HEK293 (cell line): ENCODE measurements around the gene ACAP3.

Source experiments
- CTCF ChIA-PET: fragments of 350-600 bp; formaldehyde crosslinking; extraction: SDS; loops from one replicate; lab custom pipeline; 2021; ENCODE audit warnings: antibody characterized with exemption; lab: Yijun Ruan, JAX
- POLR2A ChIA-PET: fragments of 300-600 bp; formaldehyde crosslinking; extraction: SDS; loops from one replicate; lab custom pipeline; 2020; ENCODE audit warnings: antibody characterized with exemption, inconsistent platforms; lab: Yijun Ruan, JAX
- H3K27ac ChIP-seq: fragments of 200-500 bp; sonication (Bioruptor generic); 2 replicates; pipeline ENCODE4 v1.5.1; 2014; ENCODE audit warnings: low read depth, low read length, control low read depth, inconsistent platforms; ENCODE audit errors: extremely low read depth
- H3K36me3 ChIP-seq, 2 experiments: fragments of 200-500 bp in 1 of 2; sonication (Bioruptor generic) in 1 of 2; 1 replicate in 1 of 2; 2 replicates in 1 of 2; pipeline ENCODE4 v1.5.1; 2014 to 2017; ENCODE audit warnings: inconsistent platforms in 2 of 2, low read length in 2 of 2; ENCODE audit not compliant: control insufficient read depth in 2 of 2, insufficient read depth in 1 of 2
- H3K4me1 ChIP-seq: fragments of 200-500 bp; sonication (Bioruptor generic); 2 replicates; pipeline ENCODE4 v1.5.1; 2014; ENCODE audit warnings: mild to moderate bottlenecking, low read length, inconsistent platforms; ENCODE audit not compliant: control insufficient read depth, insufficient read depth
- H3K4me3 ChIP-seq: 2 replicates; pipeline ENCODE4 v1.5.1; 2011; ENCODE audit warnings: low read depth, mild to moderate bottlenecking, control low read depth, low read length, moderate library complexity
- H3K9me3 ChIP-seq: fragments of 200-500 bp; sonication (Bioruptor generic); 2 replicates; pipeline ENCODE4 v1.5.1; 2014; ENCODE audit warnings: low read depth, low read length, inconsistent platforms; ENCODE audit not compliant: control insufficient read depth, insufficient read depth
- BCL11A ChIP-seq: fragments of 450-650 bp; formaldehyde crosslinking; IDR thresholded peaks from 2 replicates; pipeline ENCODE4 v1.5.1; 2016; ENCODE audit warnings: low read depth, missing biosample characterization, missing genetic modification characterization
- BCL11B ChIP-seq: fragments of 450-650 bp; formaldehyde crosslinking; IDR thresholded peaks from 2 replicates; pipeline ENCODE4 v1.5.1; 2016; ENCODE audit warnings: low read depth, missing biosample characterization, missing genetic modification characterization
- EGR2 ChIP-seq: fragments of 450-650 bp; formaldehyde crosslinking; IDR thresholded peaks from 2 replicates; pipeline ENCODE4 v1.5.1; 2016; ENCODE audit warnings: low read depth, missing biosample characterization, missing genetic modification characterization
- GFI1B ChIP-seq: fragments of 450-650 bp; formaldehyde crosslinking; IDR thresholded peaks from 2 replicates; pipeline ENCODE4 v1.5.1; 2016; ENCODE audit warnings: missing biosample characterization, missing genetic modification characterization
- GLIS2 ChIP-seq: fragments of 450-650 bp; formaldehyde crosslinking; IDR thresholded peaks from 2 replicates; pipeline ENCODE4 v1.5.1; 2016; ENCODE audit warnings: missing biosample characterization, missing genetic modification characterization
- HIC1 ChIP-seq: fragments of 450-650 bp; formaldehyde crosslinking; IDR thresholded peaks from 2 replicates; pipeline ENCODE4 v1.5.1; 2016; ENCODE audit warnings: missing biosample characterization, missing genetic modification characterization
- ZNF223 ChIP-seq: fragments of 450-650 bp; formaldehyde crosslinking; IDR thresholded peaks from 2 replicates; pipeline ENCODE4 v1.5.1; 2016; ENCODE audit warnings: missing biosample characterization, missing genetic modification characterization
- ZNF324 ChIP-seq: fragments of 450-650 bp; formaldehyde crosslinking; IDR thresholded peaks from 2 replicates; pipeline ENCODE4 v1.5.1; 2016; ENCODE audit warnings: missing biosample characterization, missing genetic modification characterization
- ZNF350 ChIP-seq: fragments of 450-650 bp; formaldehyde crosslinking; IDR thresholded peaks from 2 replicates; pipeline ENCODE4 v1.5.0; 2017; ENCODE audit warnings: missing biosample characterization, mild to moderate bottlenecking, missing genetic modification characterization
- ZNF473 ChIP-seq: fragments of 450-650 bp; formaldehyde crosslinking; IDR thresholded peaks from 2 replicates; pipeline ENCODE4 v1.5.1; 2017; ENCODE audit warnings: missing biosample characterization, missing genetic modification characterization
- ZNF626 ChIP-seq: fragments of 450-650 bp; sonication (Bioruptor Pico); formaldehyde crosslinking; IDR thresholded peaks from 2 replicates; pipeline ENCODE4 v1.5.1; 2018; ENCODE audit warnings: missing biosample characterization, missing genetic modification characterization, inconsistent platforms
- ZNF830 ChIP-seq: fragments of 450-650 bp; IDR thresholded peaks from 2 replicates; pipeline ENCODE4 v1.5.0; 2018; ENCODE audit warnings: missing biosample characterization, missing genetic modification characterization, low read depth, mild to moderate bottlenecking, moderate library complexity
- ZSCAN23 ChIP-seq: fragments of 450-650 bp; formaldehyde crosslinking; IDR thresholded peaks from 2 replicates; pipeline ENCODE4 v1.5.1; 2016; ENCODE audit warnings: missing biosample characterization, missing genetic modification characterization
- TF ChIP-seq, protein P1 (sequence below): fragments of 450-650 bp; IDR thresholded peaks from 2 replicates; pipeline ENCODE4 v1.5.1; 2018; ENCODE audit warnings: missing biosample characterization, missing genetic modification characterization

ACAP3 gene

GRCh38 chr1:1347026-1347595, 39.4 kb upstream of the ACAP3 start:
- POLR2A ChIA-PET: interaction anchor here (1.0 to 1.6 kb wide), 4 partner anchors 10 to 52 kb away, joined by 3 to 8 read pairs (median 4); partner anchors contain the start of genes AURKAIP1 and CCNL2
- Histone ChIP-seq H3K4me3 (peak overlapping the region; percentile 64), H3K27ac (peak overlapping the region; percentile 87), H3K36me3 (peaks cover 0 to 26% of the 10 kb centered on the region in 2 experiments; a peak in 1 of 3 replicates), H3K4me1 (peaks cover 7% of the 10 kb centered on the region), H3K9me3 (no peaks in the 10 kb centered on the region)
- CTCF ChIA-PET: interaction anchor here (1.0 to 3.5 kb wide), 2 partner anchors 22 to 25 kb away, joined by 7 to 18 read pairs; no protein-coding TSS in a partner anchor
- TF ChIP-seq ZNF473 (tag by site-specific recombination): no peak
- no peak for TF ChIP-seq ZNF830 (tag by site-specific recombination)
- no peak for TF ChIP-seq GFI1B
- 0 out of 2 replicates have a peak, but pooled peaks have one; percentile 33 for TF ChIP-seq EGR2 (tag by site-specific recombination)
- TF ChIP-seq ZNF324 (tag by site-specific recombination): no peak
- 0 out of 2 replicates have a peak, but pooled peaks have one; percentile 4 for TF ChIP-seq BCL11A
- no peak for TF ChIP-seq HIC1 (tag by site-specific recombination)
- peak; percentile 33; the same call in 1 of the 2 replicates for TF ChIP-seq GLIS2 (tag by site-specific recombination)
- no peak for TF ChIP-seq ZNF626 (tag by site-specific recombination)
- TF ChIP-seq, protein P1, sequence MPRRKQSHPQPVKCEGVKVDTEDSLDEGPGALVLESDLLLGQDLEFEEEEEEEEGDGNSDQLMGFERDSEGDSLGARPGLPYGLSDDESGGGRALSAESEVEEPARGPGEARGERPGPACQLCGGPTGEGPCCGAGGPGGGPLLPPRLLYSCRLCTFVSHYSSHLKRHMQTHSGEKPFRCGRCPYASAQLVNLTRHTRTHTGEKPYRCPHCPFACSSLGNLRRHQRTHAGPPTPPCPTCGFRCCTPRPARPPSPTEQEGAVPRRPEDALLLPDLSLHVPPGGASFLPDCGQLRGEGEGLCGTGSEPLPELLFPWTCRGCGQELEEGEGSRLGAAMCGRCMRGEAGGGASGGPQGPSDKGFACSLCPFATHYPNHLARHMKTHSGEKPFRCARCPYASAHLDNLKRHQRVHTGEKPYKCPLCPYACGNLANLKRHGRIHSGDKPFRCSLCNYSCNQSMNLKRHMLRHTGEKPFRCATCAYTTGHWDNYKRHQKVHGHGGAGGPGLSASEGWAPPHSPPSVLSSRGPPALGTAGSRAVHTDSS (tag by site-specific recombination): no peak

DNA sequence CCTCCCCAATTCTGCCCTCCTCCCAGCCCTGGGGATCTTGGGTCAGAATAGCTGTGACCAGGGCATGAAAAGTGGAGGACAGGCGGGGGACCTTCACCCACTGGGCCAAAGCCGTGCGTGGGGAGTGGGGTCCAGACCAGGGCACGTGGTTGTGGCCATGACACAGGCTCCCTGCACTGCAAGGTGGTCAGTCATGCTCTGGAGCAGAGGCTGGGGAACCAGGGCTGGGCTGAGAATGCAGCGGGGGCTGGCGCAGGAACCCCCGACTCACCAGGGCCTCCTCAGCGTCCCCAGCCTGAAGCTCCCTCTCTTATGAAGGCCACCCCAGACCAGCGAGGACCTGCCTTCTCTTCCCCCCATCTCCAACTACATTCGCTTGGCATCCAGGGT, 38.8 kb upstream of the ACAP3 start:
- H3K4me1 ChIP-seq: peaks cover 7% of the 10 kb centered on the region
- TF ChIP-seq ZNF350 (tag by site-specific recombination): no peak
- CTCF ChIA-PET: interaction anchor here (3.5 kb wide), 1 partner anchor 26 kb away, joined by 18 read pairs; no protein-coding TSS in a partner anchor
- no peak overlapping the region for H3K4me3 ChIP-seq
- no peaks in the 10 kb centered on the region for H3K9me3 ChIP-seq
- POLR2A ChIA-PET: interaction anchor here (1.0 kb wide), 1 partner anchor 10 kb away, joined by 3 read pairs; no protein-coding TSS in a partner anchor
- no peak overlapping the region for H3K27ac ChIP-seq
- H3K36me3 ChIP-seq: peaks cover 0 to 32% of the 10 kb centered on the region in 2 experiments; a peak in 2 of 3 replicates

- Histone ChIP-seq H3K4me1 (peaks cover 7% of the 10 kb centered on the region), H3K4me3 (no peak overlapping the region), H3K9me3 (no peaks in the 10 kb centered on the region), H3K27ac (no peak overlapping the region), H3K36me3 (peaks cover 0 to 37% of the 10 kb centered on the region in 2 experiments; a peak in 2 of 3 replicates)
- TF ChIP-seq ZSCAN23 (tag by site-specific recombination): no peak
- 0 out of 2 replicates have a peak, but pooled peaks have one; percentile 45 for TF ChIP-seq BCL11A
- peak; percentile 51; the same call in 1 of the 2 replicates for TF ChIP-seq BCL11B (tag by site-specific recombination)
- peak; percentile 65; the same call in 1 of the 2 replicates for TF ChIP-seq ZNF223
- TF ChIP-seq GLIS2 (tag by site-specific recombination): 0 out of 2 replicates have a peak, but pooled peaks have one; percentile 6
- ChIA-PET CTCF (interaction anchor here (0.5 to 3.5 kb wide), 3 partner anchors 27 to 224 kb away, joined by 3 to 18 read pairs (median 3); no protein-coding TSS in a partner anchor), POLR2A (interaction anchor here (0.6 to 1.0 kb wide), 2 partner anchors 9 to 140 kb away, joined by 3 read pairs; no protein-coding TSS in a partner anchor)
Observed at GRCh38 chr1:1345860-1346500, 38.2 kb upstream of the ACAP3 start.
